K562 (cell line): Measurements from ENCODE around the gene C1orf167. TPM values are rescaled to one million over a fixed set of nuclear protein-coding genes. Genes with fewer than 3 reads are reported as not detected.

Source experiments
- CXXC5 ChIP-seq: fragments of 250-450 bp; sonication (Bioruptor Pico); IDR thresholded peaks from 2 replicates; pipeline ENCODE4 v1.8.0; 2022; ENCODE audit warnings: inconsistent platforms, mild to moderate bottlenecking, moderate library complexity
- ESRRA ChIP-seq: fragments of 450-650 bp; IDR thresholded peaks from 2 replicates; pipeline ENCODE4 v1.6.1; 2014; ENCODE audit warnings: low read depth, mild to moderate bottlenecking, moderate library complexity, borderline replicate concordance
- KDM2B ChIP-seq: fragments of 250-450 bp; sonication (Bioruptor Pico); IDR thresholded peaks from 2 replicates; pipeline ENCODE4 v1.8.0; 2021; ENCODE audit warnings: mild to moderate bottlenecking, moderate library complexity
- NR2C2 ChIP-seq, 2 experiments: fragments of 200-800 bp in 1 of 2; sonication (Bioruptor generic) in 1 of 2; sonication (generic) in 1 of 2; formaldehyde crosslinking in 1 of 2; IDR thresholded peaks; 2 replicates each; pipeline versions ENCODE4 v1.6.1 to v1.8.0; 2016 to 2022; ENCODE audit warnings: mild to moderate bottlenecking in 1 of 2, missing compliant biosample characterization in 1 of 2, missing genetic modification characterization in 1 of 2, missing genetic modification reagents in 1 of 2
- NRF1 ChIP-seq, 2 experiments: fragments of 450-650 bp; IDR thresholded peaks in 1 of 2; conservative IDR thresholded peaks in 1 of 2; 2 replicates each; pipeline ENCODE4 v1.6.1; 2014; ENCODE audit warnings: mild to moderate bottlenecking in 2 of 2
- RB1 ChIP-seq: fragments of 450-650 bp; IDR thresholded peaks from 2 replicates; pipeline ENCODE4 v1.6.1; 2017; ENCODE audit warnings: low read depth, mild to moderate bottlenecking
- SOX6 ChIP-seq: fragments of 450-650 bp; IDR thresholded peaks from 2 replicates; pipeline ENCODE4 v1.6.1; 2014; ENCODE audit warnings: mild to moderate bottlenecking
- ZNF707 ChIP-seq: fragments of 250-450 bp; sonication (Bioruptor Pico); conservative IDR thresholded peaks from 2 replicates; pipeline ENCODE4 v1.8.0; 2022; ENCODE audit warnings: inconsistent platforms, mild to moderate bottlenecking, moderate library complexity
- polyA plus RNA-seq, 8 experiments: library from polyadenylated mRNA; depleted of rRNA in 4 of 8; stranded (reverse) in 5 of 8; unstranded in 3 of 8; fragments of >200 nt; fragmentation: Nextera tagmentation in 2 of 8; fragmentation: Illumina TruSeq in 1 of 8; extraction: Ambion mirVana in 2 of 8; extraction: Trizol in 1 of 8; gene quantifications; 2 replicates each; pipeline versions ENCODE4 v1.2.1 to v1.2.3, GENCODE V29; 2011 to 2014; ENCODE audit warnings: inconsistent platforms in 1 of 8, missing spikeins in 1 of 8
- total RNA-seq, 7 experiments: library from RNA; depleted of rRNA in 6 of 7; stranded (reverse); fragments of >200 nt in 6 of 7; fragmentation: Illumina TruSeq in 2 of 7; extraction: Trizol in 2 of 7; gene quantifications; 2 replicates each; pipeline versions ENCODE4 v1.2.1 to v1.2.3, GENCODE V29; 2011 to 2021; ENCODE audit warnings: low replicate concordance in 1 of 7
- TF ChIP-seq, protein P1 (sequence below), 2 experiments: fragments of 450-650 bp in 1 of 2; sonication (generic) in 1 of 2; formaldehyde crosslinking in 1 of 2; IDR thresholded peaks; 2 replicates each; pipeline versions ENCODE4 v1.7.1 to v1.9.0; 2016 to 2022; ENCODE audit warnings: inconsistent platforms in 1 of 2, mild to moderate bottlenecking in 1 of 2, missing genetic modification reagents in 1 of 2
- TF ChIP-seq, protein P2 (sequence below): fragments of 250-450 bp; sonication (Bioruptor Pico); IDR thresholded peaks from 2 replicates; pipeline ENCODE4 v1.5.0; 2022; ENCODE audit warnings: mild to moderate bottlenecking

The C1orf167 gene
- total and polyA plus RNA-seq, 9 of the 15 experiments (the other 6 are each of a cell fraction or from before 2014, with no cell fraction given), result 0.22 to 0.86 (median 0.31) TPM; not detected in 2

DNA sequence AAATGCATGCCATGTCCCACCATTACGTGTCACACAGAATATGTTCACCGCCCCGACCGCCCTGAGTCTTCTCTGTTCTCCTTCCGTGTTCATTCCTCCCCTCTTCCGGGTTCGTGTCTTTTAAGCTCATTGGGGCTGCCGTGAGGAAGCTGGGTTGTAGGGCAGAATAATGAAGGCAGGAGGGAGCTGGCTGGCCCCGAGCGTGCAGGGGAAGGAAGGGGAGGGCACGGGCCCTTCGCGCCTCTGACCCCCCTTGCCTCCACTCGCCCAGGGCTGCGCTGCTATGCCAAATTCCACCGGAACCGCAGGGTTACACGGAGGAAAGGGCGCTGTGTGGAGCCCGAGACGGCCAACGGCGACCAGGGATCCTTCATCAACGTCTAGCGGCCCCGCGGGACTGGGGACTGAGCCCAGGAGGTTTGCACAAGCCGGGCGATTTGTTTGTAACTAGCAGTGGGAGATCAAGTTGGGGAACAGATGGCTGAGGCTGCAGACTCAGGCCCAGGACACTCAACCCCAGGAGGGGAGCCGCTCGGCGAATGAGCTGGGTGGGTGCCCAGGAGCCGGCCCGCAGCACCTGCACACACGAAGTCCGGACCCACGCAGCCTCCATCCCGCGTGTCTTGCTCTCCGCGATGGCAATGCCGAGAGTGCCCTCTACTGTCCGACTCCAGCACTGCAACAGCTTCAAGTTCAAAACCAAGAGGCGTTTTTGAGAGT is 42.5 kb upstream of the C1orf167 start (continued):
- TF ChIP-seq, protein P1, sequence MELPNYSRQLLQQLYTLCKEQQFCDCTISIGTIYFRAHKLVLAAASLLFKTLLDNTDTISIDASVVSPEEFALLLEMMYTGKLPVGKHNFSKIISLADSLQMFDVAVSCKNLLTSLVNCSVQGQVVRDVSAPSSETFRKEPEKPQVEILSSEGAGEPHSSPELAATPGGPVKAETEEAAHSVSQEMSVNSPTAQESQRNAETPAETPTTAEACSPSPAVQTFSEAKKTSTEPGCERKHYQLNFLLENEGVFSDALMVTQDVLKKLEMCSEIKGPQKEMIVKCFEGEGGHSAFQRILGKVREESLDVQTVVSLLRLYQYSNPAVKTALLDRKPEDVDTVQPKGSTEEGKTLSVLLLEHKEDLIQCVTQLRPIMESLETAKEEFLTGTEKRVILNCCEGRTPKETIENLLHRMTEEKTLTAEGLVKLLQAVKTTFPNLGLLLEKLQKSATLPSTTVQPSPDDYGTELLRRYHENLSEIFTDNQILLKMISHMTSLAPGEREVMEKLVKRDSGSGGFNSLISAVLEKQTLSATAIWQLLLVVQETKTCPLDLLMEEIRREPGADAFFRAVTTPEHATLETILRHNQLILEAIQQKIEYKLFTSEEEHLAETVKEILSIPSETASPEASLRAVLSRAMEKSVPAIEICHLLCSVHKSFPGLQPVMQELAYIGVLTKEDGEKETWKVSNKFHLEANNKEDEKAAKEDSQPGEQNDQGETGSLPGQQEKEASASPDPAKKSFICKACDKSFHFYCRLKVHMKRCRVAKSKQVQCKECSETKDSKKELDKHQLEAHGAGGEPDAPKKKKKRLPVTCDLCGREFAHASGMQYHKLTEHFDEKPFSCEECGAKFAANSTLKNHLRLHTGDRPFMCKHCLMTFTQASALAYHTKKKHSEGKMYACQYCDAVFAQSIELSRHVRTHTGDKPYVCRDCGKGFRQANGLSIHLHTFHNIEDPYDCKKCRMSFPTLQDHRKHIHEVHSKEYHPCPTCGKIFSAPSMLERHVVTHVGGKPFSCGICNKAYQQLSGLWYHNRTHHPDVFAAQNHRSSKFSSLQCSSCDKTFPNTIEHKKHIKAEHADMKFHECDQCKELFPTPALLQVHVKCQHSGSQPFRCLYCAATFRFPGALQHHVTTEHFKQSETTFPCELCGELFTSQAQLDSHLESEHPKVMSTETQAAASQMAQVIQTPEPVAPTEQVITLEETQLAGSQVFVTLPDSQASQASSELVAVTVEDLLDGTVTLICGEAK (IDR thresholded peaks at IDR 0.05), result no peak
- TF ChIP-seq, protein P1 (CRISPR knock-in tag; IDR thresholded peaks at IDR 0.05), result no peak
- TF ChIP-seq ZNF707, result no peak
- peak; percentile 86 for TF ChIP-seq RB1
- TF ChIP-seq, protein P2, sequence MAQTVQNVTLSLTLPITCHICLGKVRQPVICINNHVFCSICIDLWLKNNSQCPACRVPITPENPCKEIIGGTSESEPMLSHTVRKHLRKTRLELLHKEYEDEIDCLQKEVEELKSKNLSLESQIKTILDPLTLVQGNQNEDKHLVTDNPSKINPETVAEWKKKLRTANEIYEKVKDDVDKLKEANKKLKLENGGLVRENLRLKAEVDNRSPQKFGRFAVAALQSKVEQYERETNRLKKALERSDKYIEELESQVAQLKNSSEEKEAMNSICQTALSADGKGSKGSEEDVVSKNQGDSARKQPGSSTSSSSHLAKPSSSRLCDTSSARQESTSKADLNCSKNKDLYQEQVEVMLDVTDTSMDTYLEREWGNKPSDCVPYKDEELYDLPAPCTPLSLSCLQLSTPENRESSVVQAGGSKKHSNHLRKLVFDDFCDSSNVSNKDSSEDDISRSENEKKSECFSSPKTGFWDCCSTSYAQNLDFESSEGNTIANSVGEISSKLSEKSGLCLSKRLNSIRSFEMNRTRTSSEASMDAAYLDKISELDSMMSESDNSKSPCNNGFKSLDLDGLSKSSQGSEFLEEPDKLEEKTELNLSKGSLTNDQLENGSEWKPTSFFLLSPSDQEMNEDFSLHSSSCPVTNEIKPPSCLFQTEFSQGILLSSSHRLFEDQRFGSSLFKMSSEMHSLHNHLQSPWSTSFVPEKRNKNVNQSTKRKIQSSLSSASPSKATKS (CRISPR knock-in tag), result no peak
- peak; percentile 75; the same call in 1 of the 2 replicates for TF ChIP-seq NR2C2 (CRISPR knock-in tag; IDR thresholded peaks at IDR 0.05)
- TF ChIP-seq NR2C2 (tag; IDR thresholded peaks at IDR 0.05), result no peak
- TF ChIP-seq CXXC5 (CRISPR knock-in tag), result peak; percentile 76
- TF ChIP-seq SOX6, result 0 out of 2 replicates have a peak, but pooled peaks have one; percentile 27
- peak; percentile 38 to 58; a peak in 3 of 4 replicates for TF ChIP-seq NRF1 (conservative IDR thresholded peaks at IDR 0.05 in 1 of 2, IDR thresholded peaks at IDR 0.05 in 1 of 2)
- TF ChIP-seq KDM2B (CRISPR knock-in tag), result 0 out of 2 replicates have a peak, but pooled peaks have one; percentile 48
- TF ChIP-seq ESRRA, result peak; percentile 38; the same call in 1 of the 2 replicates
